HG02798 (cell line): ENCODE measurements around the gene ATG9A.
A peak's percentile ranks its signal among the peaks of the same experiment; 100 is the strongest.

ENCODE experiments used
- ATAC-seq: cut with Tn5 transposase; IDR thresholded peaks from one replicate; pipeline ENCODE4 v1.9.1; 2021; ENCODE audit warnings: mild to moderate bottlenecking; ENCODE audit not compliant: unreplicated experiment, poor library complexity

ATG9A gene

DNA sequence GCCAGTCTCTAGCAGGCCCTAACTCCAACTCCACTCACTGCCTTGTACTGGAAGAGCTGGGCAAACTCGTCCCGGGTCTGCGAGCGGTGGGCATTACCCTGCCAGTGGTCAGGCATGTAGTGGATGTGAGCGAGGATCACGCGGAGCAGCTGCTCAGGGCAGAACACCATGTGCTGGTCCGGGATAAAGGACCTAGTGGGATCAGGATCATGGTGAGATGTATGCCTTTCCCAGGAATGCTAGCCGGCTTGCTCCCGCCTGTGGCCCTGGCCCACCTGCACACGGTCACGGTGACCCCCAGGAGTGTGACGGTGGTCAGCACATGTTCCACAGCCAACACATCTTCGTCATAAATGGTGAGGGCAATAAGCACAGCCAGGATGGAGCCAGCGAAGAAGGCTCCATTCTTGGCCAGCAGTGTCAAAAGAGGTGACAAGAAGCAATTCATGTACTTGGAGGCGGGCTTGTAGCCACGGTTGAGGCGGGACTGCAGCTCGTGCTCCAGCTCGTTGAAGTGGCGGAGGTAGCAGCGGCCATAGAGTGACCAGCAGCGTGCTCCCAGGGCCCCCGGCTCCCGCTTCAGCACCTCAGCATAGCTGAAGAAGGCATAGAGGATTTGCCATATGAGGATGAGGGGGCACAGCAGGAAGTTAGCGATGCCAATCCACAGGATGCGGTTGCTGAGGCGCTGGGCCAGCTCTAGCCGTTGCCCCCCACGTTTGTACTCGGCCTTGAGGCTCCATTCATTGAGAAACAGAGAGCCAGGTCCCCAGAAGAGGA, 5.4 kb downstream of the ATG9A start:
- ATAC-seq = no peak

DNA sequence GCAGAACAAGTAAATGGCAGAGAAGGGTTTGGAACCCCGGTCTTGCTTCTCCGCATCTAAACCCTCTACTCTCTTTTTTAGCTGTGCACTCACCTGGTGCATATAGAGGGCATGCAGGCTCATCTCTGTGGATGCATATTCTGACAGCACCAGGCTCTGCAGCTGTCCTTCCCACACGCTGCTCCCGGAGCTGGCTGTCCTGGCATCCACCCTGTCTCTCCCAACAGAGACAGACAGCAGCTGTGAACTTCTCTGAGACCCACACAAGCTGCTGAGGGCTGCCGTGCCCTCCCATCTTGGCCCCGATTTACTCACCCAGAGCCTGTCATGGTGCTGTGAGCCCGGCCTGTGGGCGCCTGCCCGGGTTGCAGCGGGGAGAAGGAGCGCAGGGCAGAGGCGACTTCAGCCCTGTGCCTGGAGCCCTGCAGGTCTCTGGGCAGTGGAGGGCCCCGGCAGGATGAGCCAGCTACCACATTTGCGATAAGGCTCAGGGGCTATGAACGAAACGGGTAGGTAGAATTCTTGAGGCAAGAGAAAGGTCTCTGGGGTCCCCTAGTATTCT, 7.4 kb downstream of the ATG9A start:
- ATAC-seq = no peak

DNA sequence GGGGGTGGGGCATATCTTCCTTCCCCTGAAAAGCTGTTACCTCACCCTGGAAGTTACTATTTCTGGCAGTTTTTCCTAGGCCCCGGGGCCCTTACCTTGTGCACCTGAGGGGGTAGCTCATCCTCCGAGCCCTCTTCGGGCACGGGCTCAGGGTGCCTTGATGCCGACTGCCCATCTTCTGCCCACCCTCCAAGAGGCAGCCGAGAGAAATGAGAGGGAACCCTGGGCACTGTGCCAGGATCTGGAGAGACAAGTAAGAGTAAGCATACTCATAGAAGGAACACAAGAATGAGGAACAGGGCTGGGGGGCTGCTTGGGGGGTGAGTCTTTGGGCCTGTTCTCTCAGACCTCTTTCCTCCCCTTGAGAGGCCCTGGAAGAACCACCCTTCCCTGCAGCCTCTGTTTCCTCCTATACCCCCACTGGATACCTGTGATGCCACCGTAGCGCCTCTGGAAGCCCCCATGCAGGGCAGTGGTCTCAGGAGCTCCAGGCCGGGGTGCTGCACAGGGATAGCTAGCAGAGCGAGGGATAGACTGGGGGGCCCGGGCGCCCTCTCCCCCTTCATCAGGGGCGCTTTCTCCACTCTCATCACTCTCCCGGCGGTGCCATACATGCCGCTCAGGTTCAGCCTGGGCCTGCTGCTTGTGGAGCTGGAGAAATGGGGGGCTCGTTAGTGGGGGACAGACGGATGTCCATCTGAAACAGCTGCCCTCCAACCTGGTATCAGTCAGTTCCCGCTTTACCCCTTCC, 8.6 kb downstream of the ATG9A start:
- no peak for ATAC-seq

DNA sequence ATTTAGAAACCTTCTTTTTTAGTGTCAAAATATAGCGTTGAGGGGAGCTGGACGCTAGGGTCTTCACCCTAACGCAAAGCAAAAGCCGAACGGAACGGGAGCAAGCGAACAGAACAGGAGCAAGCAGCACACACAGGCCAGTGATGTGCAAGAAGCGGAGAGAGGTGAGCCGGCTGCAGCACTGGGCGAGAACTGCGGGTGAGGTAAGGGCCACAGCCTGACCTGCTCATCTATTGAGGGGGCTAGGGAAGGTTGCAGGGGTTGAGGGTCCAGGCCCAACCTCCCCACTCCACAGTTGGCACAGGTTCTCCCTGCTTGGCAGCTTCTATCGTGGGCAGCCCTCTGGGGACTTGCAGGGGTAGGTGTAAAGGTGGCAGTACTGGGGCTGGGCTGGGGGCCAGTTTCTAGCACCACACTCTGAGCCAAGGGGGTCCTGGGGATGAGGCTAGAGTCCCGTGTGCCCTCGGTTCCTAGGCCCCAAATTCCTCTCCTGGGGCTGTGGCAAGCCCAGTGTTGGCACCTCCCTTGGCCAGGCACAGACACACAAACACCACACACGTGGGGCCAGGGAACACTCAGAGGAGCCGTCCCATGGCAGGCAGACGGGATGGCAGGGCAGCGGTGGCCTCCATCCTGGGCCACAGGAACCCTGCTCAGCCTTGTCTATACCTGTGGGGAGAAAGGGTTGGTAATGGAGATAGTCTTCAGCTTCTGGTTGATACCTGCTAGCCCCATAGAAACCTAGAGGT, 9.5 kb downstream of the ATG9A start:
- no peak for ATAC-seq

DNA sequence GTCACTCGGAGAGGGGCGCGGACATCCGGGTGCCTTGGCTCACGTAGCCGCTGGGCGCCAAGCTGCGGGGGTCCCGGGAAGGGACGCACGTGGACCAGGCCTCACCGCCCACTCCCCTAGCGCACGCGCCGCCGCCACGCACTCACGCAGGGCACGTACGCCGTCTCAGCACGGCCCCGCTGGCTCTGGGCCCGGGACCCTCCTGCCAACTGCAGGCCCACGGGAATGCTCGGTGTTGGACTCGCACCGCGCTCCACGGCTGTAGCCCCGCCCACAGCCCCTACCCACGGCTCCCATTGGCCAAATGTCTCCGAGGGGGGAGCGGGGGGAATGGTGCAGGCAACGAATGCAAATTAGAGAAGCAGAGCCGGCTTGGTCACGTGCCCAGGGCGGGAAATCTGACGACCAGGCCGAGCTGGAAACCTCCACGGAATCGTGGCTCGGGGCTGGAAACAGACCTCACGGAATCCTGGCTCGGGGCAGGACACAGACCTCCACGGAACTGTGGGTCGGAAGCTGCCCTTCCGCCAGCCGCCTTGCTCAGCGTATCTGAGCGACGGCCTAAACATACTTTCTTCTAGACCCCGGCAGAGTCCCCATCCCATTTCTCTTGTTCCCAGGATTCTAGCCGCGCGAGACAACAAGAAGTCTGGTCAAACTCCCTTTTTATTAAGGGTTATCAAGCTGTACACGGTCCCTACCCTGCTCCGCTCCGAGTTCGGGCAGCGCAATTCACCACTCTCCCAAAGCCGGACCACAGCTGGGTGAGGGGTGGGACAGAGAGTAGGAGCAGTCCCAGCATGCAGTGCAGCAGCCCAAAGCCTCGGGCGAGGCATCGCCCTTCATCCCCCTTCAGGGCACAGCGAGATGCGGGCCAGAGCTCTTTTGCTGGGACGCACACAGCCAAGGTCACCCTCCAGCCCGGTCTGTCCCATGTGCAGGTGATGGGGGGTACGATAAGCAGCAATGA, 10.4 kb downstream of the ATG9A start, which contains the start of gene ABCB6:
Gene ABCB6, minus strand, starts transcription at position 227 of the 970 bp plus-strand sequence. CDS start 285 bp downstream, outside the sequence.
- ATAC-seq = peak; percentile 87

DNA sequence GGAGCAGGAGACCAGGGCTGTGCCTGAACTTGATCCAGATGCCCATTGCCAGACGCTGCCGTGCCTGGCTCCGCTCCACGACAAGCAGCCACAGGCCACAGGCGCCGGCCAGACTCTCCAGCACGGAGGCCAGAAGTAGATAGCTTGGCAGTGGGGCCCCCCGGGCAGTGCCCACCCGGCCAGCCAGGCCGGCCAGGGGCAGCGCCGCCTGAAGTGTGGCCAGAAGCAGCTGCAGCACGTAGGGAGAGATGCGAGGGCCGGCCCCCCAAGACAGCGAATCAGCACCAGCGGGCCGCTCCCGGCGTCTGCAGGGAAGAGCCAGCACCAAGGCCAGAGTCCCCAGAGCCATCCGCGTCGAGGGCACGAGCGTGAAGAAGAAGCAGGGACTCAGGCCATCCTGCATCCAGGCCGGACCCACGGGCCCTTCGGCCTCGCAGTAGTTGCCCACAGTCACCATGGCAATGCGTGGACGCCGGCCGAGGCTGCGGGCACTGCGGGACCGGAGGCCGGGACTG, 11.2 kb downstream of the ATG9A start:
- ATAC-seq = no peak

DNA sequence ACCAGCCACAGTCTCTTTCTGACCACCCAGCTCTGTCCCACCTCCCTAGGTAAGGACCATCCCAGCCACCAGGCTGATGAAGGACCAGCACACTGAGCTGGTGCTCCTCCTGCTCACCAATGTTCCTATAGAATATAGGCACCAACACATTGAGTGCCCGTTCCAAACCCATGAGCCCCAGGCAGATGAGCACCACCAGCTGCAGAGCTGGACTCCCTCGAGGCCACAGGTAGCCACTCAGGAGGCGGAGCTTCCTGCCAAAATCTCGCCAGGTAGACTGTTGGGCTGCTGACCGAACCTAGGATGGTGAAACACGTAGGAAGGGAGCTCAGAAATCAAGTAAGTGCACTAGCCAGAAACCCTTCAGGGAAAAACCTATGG, 12.9 kb downstream of the ATG9A start:
- ATAC-seq = no peak

DNA sequence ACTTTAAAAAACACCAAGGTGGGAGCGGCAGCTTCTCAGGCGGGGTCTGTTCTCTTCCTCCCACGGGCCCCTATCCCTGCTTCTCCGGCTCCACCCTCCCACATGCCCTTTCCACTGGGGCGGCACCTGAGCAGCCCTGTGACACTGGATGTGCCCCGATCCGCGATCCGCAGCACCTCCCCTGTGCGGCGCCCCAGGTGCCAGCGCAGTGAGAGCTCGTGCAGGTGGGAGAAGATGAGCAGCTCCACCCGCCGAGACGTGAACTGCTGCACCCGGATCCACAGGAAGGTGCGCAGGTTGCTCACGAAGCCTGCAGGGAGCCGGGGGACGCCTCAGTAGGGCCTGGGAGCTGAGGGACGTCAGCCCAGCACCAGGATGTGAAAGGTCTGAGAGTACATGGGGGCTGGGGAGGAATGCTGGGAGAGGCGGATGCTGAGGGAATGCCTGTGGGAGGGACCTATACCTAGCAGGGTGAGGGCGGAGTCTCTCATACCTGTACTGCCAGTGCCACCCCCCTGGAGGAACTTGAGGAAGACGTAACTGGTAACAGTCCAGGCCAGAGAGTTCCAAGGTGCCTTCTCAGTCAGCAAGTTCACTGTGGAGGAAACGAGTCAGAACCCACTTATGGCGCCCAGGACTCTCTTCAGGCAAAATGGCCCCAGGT, 13.4 kb downstream of the ATG9A start:
- no peak for ATAC-seq

DNA sequence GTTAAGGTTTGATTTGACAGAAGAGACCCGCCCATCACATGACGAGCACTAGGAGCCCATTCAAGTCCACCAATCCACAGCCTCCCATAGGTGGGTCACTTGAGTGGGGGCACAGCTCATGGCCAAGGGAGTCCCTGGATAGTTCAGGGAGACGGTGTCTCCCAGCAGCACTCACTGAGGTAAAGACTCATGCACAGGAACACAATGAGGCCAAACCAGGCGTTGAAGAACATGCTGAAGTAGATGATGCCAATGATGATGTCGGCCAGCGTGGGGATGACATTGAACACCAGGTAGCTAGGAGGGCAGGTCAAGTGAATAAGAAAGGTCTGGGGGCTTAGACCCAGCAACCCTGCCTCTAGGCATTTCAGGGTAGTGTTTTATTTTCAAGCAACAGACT, 14.7 kb downstream of the ATG9A start:
- ATAC-seq = no peak

DNA sequence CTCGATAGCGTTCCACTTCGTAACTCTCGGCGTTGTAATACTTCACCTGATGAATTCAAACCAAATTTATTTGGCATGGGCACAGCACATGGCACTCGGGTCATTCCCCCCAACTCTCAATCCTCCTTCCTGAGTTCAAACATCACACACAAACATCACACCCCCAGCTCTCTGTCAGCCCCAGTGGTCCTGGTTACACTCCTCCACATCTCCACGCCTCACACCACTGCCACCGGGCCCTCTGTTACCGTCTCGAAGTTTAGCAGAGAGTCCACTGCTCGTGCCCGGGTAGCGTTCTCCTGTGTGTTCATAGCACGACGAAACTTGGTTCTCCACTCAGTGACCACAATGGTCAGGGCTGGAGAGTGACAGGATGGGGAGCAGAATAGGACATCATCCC, 15.3 kb downstream of the ATG9A start:
- ATAC-seq = no peak

DNA sequence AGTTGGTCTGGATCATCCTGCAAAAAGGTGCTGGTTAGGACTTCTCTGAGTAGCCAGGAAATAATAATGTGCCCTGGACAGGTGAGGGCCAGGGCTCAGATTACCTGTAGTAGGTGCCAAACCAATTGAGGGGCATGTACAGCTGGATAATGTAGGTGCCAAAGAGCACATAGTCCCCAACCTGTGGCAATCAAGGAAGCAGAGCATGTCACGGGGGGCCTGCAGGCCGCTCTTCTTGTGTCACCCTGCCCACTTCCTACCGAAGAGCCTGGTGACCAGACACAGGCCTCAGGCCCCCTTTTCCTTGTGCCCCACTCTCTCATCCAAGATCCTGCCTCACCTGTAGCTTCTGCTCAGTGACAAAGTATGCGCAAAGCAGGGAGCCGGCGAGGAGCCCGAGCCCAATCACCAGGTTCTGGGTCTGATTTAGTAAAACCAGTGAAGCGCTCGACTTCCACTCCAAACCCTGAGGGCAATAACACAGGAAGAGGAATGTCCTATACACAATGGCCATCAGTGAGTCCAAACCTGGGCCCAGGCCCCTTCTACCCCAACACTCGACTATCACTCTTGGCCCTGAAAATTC, 15.9 kb downstream of the ATG9A start:
- no peak for ATAC-seq

DNA sequence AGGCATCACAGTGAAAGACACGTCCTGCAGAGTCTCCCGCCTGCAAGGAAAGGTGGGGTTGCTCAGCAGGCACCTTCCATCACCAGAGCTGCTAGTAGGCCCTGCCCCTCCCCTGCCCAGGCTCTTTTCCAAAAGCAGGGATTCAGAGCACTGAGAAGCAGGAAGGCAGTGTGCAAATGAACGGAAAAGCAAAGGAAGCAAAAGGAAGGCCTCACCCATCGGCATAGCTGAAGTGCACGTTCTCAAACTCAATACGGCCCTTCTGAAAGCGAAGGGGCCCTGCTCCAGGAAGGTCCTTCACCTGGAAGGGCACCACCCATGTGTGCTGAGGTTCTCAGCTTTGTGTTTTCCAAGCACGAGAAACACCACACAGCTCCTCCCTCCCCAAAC, 16.4 kb downstream of the ATG9A start:
- ATAC-seq = no peak

DNA sequence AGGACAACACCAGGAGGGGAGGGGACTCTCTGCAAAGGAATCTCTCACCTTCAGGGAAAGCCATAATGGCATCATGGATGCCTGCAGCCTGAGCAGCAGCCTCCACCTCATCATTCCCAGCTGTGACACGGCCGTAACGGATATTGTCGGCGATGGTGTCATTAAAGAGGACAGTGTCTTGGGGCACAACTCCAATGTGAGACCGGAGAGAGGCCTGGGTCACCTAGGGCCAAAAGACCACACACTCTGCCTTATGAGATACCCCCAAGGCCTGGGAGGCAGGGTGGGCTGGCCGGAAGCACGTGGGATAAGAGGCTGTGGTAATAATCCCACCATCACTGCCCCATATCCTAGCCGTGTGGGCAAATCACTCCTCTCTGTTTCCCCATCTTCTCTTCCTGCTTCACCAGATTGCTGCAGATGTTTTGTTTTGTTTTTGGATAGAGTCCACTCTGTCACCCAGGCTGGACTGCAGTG, 18.5 kb downstream of the ATG9A start:
- no peak for ATAC-seq

DNA sequence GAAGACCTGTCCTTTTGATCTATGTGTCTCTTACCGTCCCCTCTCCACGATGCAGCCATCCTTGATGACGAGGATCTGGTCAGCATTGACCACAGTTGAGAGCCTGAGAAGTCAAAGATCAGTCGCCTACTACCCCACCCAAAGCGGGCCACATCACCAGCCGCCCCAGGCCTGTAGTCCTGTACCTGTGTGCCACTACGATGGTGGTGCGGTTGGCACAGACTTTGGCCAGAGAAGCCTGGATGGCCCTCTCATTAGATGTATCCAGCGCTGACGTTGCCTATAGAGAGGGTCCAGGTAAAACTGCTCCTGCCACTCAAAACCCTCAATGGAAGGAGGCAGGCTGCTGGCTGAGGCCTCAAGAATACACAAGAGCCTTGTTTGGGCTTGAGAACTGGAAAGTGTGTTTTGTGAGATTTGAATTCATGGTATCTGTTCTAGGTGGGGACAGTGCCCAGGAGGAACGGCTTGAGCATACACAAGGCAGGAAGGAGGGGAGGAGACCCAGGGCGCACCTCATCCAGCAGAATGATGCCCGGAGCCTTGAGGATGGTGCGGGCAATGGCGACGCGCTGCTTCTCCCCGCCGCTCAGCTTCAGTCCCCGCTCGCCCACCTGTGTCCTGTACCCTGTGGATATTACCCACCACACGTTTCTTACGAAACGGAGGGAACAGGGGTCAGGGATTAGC, 19.1 kb downstream of the ATG9A start:
- ATAC-seq = no peak

DNA sequence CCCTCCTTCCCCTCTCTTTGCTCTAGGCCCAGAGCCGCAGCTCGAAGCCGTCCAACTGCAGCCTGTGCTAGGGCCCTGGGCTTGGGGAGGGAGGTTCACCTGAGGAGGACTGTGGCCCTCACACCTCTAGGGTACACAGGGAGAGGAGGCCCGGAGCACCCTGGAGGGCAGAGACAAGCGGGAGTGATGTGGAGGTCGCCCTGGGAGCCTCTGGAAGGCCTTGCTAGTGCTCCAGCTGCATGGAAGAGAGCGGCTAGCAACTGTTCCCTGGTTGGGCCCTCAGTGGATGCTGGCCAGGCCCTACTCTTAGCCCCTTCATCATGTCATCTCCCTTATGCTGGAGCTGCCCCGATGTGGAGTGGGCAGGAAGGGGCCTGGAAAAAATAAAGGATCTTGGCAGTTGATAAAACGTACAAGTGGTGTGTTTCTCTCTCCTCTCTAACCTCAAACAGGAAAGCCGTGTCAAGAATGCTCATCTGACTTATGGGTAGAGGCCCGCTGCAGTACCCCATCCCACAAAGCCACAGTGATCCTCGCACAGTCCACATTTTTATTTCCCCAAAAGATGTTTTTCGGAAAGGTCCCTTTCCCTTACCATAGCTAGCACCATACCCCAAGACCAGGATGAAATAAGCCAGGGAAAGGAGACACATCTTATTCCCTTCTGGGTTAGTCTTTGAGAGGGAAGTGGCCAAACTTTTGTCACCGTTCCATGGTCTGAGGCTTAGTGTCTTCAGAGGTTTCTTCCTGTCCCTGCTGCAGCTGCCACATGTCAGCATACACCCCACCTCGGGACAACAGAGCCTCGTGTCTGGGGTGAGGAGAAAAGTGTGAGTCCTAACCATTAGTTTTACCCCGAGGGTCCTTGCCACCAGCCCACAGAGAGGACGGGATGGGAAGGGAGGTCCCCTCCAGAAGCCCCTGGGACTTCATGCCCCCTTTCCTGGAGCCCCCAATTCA, 19.9 kb downstream of the ATG9A start:
- no peak for ATAC-seq

DNA sequence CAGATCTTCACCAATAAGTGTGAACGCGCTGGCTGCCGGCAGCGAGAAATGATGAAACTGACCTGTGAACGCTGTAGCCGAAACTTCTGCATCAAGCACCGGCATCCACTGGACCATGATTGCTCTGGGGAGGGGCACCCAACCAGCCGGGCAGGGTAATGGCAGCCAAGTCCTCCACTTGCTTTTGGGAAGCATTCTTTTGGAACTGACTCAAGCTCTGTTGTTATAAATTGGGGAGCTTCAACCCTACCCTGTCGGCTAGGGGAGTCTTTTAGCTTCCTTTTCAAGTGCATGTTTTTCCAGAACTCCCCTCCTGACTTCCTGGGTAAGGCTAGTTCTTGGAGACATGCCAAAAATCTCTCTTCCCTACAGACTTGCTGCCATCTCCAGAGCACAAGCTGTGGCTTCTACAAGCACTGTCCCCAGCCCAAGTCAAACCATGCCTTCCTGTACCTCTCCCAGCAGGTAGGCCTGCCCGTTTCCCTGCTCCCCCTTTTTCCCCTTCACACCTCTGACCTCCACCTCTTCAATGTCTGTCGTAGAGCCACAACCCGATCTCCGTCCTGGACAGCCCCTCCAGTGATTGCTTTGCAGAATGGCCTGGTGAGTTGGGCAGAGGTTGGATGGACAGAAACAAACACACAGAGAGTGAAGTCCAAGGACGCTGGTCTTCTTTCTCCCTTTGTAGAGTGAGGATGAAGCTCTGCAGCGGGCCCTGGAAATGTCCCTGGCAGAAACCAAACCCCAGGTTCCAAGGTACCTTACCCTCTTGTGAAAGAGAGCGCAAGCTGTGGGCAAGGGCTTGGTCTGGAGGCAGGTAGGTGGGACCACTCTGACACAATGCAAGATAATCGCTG, 21.3 kb downstream of the ATG9A start:
- ATAC-seq = no peak
